NCI-H2196 treated with DMSO at 0.1 percent for 48 hours (cell line): ENCODE data around the gene DTL.

Source experiments
- DNase-seq: peaks from one replicate; lab custom pipeline; 2025; ENCODE audit not compliant: unreplicated experiment; lab: John Stamatoyannopoulos, UW

Gene DTL

GRCh38 chr1:212124690-212125582 lies 89.4 kb downstream of the DTL start:
- DNase-seq, result no peak

GRCh38 chr1:212125654-212126053 lies 90.1 kb downstream of the DTL start:
- DNase-seq, result no peak

- no peak for DNase-seq
Measured at GRCh38 chr1:212127221-212127620, 91.7 kb downstream of the DTL start.

GRCh38 chr1:212129781-212130180 lies 94.2 kb downstream of the DTL start:
- no peak for DNase-seq

- no peak for DNase-seq
Measured at GRCh38 chr1:212132025-212132424, 96.5 kb downstream of the DTL start.

- DNase-seq, result no peak
Measured at GRCh38 chr1:212133319-212133718, 97.8 kb downstream of the DTL start.

- no peak for DNase-seq
Measured at GRCh38 chr1:212135166-212135565, 99.6 kb downstream of the DTL start.

- DNase-seq, result no peak
Measured at GRCh38 chr1:212137854-212138253, 102.3 kb downstream of the DTL start.

- DNase-seq, result no peak
Measured at GRCh38 chr1:212138457-212138856, 102.9 kb downstream of the DTL start.

GRCh38 chr1:212139526-212140135 lies 104.1 kb downstream of the DTL start:
- DNase-seq, result no peak

GRCh38 chr1:212141404-212141803 lies 105.9 kb downstream of the DTL start:
- no peak for DNase-seq

- DNase-seq, result no peak
Measured at GRCh38 chr1:212142883-212143530, 107.5 kb downstream of the DTL start.

GRCh38 chr1:212147581-212148033 lies 112.1 kb downstream of the DTL start:
- DNase-seq, result no peak

GRCh38 chr1:212149566-212149965 lies 114.0 kb downstream of the DTL start:
- DNase-seq, result no peak

GRCh38 chr1:212152308-212152693 lies 116.8 kb downstream of the DTL start:
- DNase-seq, result no peak

GRCh38 chr1:212152869-212153268 lies 117.3 kb downstream of the DTL start:
- DNase-seq, result no peak

GRCh38 chr1:212153635-212154034 lies 118.1 kb downstream of the DTL start:
- DNase-seq, result no peak
